ENCODE results near the gene HMCN1.
A peak's percentile ranks its signal among the peaks of the same experiment; 100 is the strongest.

Gene HMCN1

GRCh38 chr1:185733818-185734735, at the start of gene HMCN1:
TSS of gene HMCN1 (plus strand) at chr1:185734391. CDS start at chr1:185734780, 389 bp downstream.
- in situ Hi-C loops (cut with HindIII; ENCODE audit: low pct_unique_long_range_greater_than_20kb, low sequenced_read_pairs), result no loop called here
- DNase-seq (ENCODE audit: low read depth in 1 of 2, low spot score in 1 of 2), result peak; percentile 34 to 72

GRCh38 chr1:185686821-185687778, 47.1 kb upstream of the HMCN1 start:
- TF ChIP-seq JUND (IDR thresholded peaks at IDR 0.05; ENCODE audit: low read depth), result no peak
- in situ Hi-C loops (cut with HindIII; ENCODE audit: low pct_unique_long_range_greater_than_20kb, low sequenced_read_pairs), result no loop called here
- DNase-seq (ENCODE audit: low read depth in 1 of 2, low spot score in 1 of 2), result no peak

More at GRCh38 chr1:185733818-185734735, at the start of gene HMCN1:
- no peak for TF ChIP-seq JUND (IDR thresholded peaks at IDR 0.05; ENCODE audit: low read depth)

GRCh38 chr1:185690527-185690926, 43.7 kb upstream of the HMCN1 start:
- TF ChIP-seq JUND (IDR thresholded peaks at IDR 0.05; ENCODE audit: low read depth), result no peak
- DNase-seq (ENCODE audit: low read depth in 1 of 2, low spot score in 1 of 2), result no peak
- in situ Hi-C loops (cut with HindIII; ENCODE audit: low pct_unique_long_range_greater_than_20kb, low sequenced_read_pairs), result no loop called here

GRCh38 chr1:185693654-185694053, 40.5 kb upstream of the HMCN1 start:
- TF ChIP-seq JUND (IDR thresholded peaks at IDR 0.05; ENCODE audit: low read depth), result no peak
- in situ Hi-C loops (cut with HindIII; ENCODE audit: low pct_unique_long_range_greater_than_20kb, low sequenced_read_pairs), result no loop called here
- no peak for DNase-seq (ENCODE audit: low read depth in 1 of 2, low spot score in 1 of 2)

GRCh38 chr1:185694081-185694480, 40.1 kb upstream of the HMCN1 start:
- TF ChIP-seq JUND (IDR thresholded peaks at IDR 0.05; ENCODE audit: low read depth), result no peak
- in situ Hi-C loops (cut with HindIII; ENCODE audit: low pct_unique_long_range_greater_than_20kb, low sequenced_read_pairs), result no loop called here
- no peak for DNase-seq (ENCODE audit: low read depth in 1 of 2, low spot score in 1 of 2)

GRCh38 chr1:185695299-185695698, 38.9 kb upstream of the HMCN1 start:
- no peak for TF ChIP-seq JUND (IDR thresholded peaks at IDR 0.05; ENCODE audit: low read depth)
- in situ Hi-C loops (cut with HindIII; ENCODE audit: low pct_unique_long_range_greater_than_20kb, low sequenced_read_pairs), result no loop called here
- DNase-seq (ENCODE audit: low read depth in 1 of 2, low spot score in 1 of 2), result no peak

GRCh38 chr1:185696422-185697150, 37.6 kb upstream of the HMCN1 start:
- DNase-seq (ENCODE audit: low read depth in 1 of 2, low spot score in 1 of 2), result peak in 1 of 2 experiments; percentile 91
- in situ Hi-C loops (cut with HindIII; ENCODE audit: low pct_unique_long_range_greater_than_20kb, low sequenced_read_pairs), result no loop called here

GRCh38 chr1:185699874-185700273, 34.3 kb upstream of the HMCN1 start:
- no peak for DNase-seq (ENCODE audit: low read depth in 1 of 2, low spot score in 1 of 2)
- in situ Hi-C loops (cut with HindIII; ENCODE audit: low pct_unique_long_range_greater_than_20kb, low sequenced_read_pairs), result no loop called here
- no peak for TF ChIP-seq JUND (IDR thresholded peaks at IDR 0.05; ENCODE audit: low read depth)

More at GRCh38 chr1:185696422-185697150, 37.6 kb upstream of the HMCN1 start:
- peak; percentile 27; the same call in 1 of the 2 replicates for TF ChIP-seq JUND (IDR thresholded peaks at IDR 0.05; ENCODE audit: low read depth)

- TF ChIP-seq JUND (IDR thresholded peaks at IDR 0.05; ENCODE audit: low read depth), result no peak
- in situ Hi-C loops (cut with HindIII; ENCODE audit: low pct_unique_long_range_greater_than_20kb, low sequenced_read_pairs), result no loop called here
- peak in 1 of 2 experiments; percentile 80 for DNase-seq (ENCODE audit: low read depth in 1 of 2, low spot score in 1 of 2)
These were observed 32.5 kb upstream of the HMCN1 start for GRCh38 chr1:185701650-185702049.

- TF ChIP-seq JUND (IDR thresholded peaks at IDR 0.05; ENCODE audit: low read depth), result no peak
- DNase-seq (ENCODE audit: low read depth in 1 of 2, low spot score in 1 of 2), result no peak
- in situ Hi-C loops (cut with HindIII; ENCODE audit: low pct_unique_long_range_greater_than_20kb, low sequenced_read_pairs), result no loop called here
These were observed 30.0 kb upstream of the HMCN1 start for GRCh38 chr1:185704181-185704580.

- TF ChIP-seq JUND (IDR thresholded peaks at IDR 0.05; ENCODE audit: low read depth), result no peak
- DNase-seq (ENCODE audit: low read depth in 1 of 2, low spot score in 1 of 2), result no peak
- in situ Hi-C loops (cut with HindIII; ENCODE audit: low pct_unique_long_range_greater_than_20kb, low sequenced_read_pairs), result no loop called here
These were observed 18.1 kb upstream of the HMCN1 start for GRCh38 chr1:185716095-185716494.

- in situ Hi-C loops (cut with HindIII; ENCODE audit: low pct_unique_long_range_greater_than_20kb, low sequenced_read_pairs), result no loop called here
- DNase-seq (ENCODE audit: low read depth in 1 of 2, low spot score in 1 of 2), result peak in 1 of 2 experiments; percentile 59
- TF ChIP-seq JUND (IDR thresholded peaks at IDR 0.05; ENCODE audit: low read depth), result no peak
These were observed 15.2 kb upstream of the HMCN1 start for GRCh38 chr1:185719021-185719420.

Measured in T47D (cell line).